ENCODE data around the gene KBTBD13.
A peak's percentile ranks its signal among the peaks of the same experiment; 100 is the strongest.

The KBTBD13 gene

GRCh38 chr15:65052956-65053355 is 23.6 kb upstream of the KBTBD13 start:
- DNase-seq (ENCODE audit: low spot score) = no peak

- peak; percentile 76 for DNase-seq (ENCODE audit: low spot score)
Measured at GRCh38 chr15:65054333-65055200, 22.0 kb upstream of the KBTBD13 start.

- no peak for DNase-seq (ENCODE audit: low spot score)
Measured at GRCh38 chr15:65055201-65055870, 21.2 kb upstream of the KBTBD13 start.

- no peak for DNase-seq (ENCODE audit: low spot score)
Measured at GRCh38 chr15:65056106-65056505, 20.4 kb upstream of the KBTBD13 start.

- DNase-seq (ENCODE audit: low spot score) = no peak
Measured at GRCh38 chr15:65056868-65057548, 19.5 kb upstream of the KBTBD13 start.

- DNase-seq (ENCODE audit: low spot score) = no peak
Measured at GRCh38 chr15:65057549-65057940, 19.0 kb upstream of the KBTBD13 start.

- DNase-seq (ENCODE audit: low spot score) = peak; percentile 75
Measured at GRCh38 chr15:65058394-65059368, 17.9 kb upstream of the KBTBD13 start.

- no peak for DNase-seq (ENCODE audit: low spot score)
Measured at GRCh38 chr15:65059369-65059750, 17.2 kb upstream of the KBTBD13 start.

- no peak for DNase-seq (ENCODE audit: low spot score)
Measured at GRCh38 chr15:65059931-65060596, 16.5 kb upstream of the KBTBD13 start.

- peak; percentile 93 for DNase-seq (ENCODE audit: low spot score)
Measured at GRCh38 chr15:65060641-65061397, 15.7 kb upstream of the KBTBD13 start.

- DNase-seq (ENCODE audit: low spot score) = no peak
Measured at GRCh38 chr15:65062061-65062460, 14.5 kb upstream of the KBTBD13 start.

- DNase-seq (ENCODE audit: low spot score) = no peak
Measured at GRCh38 chr15:65062726-65063125, 13.8 kb upstream of the KBTBD13 start.

GRCh38 chr15:65066001-65066634 is 10.4 kb upstream of the KBTBD13 start:
- no peak for DNase-seq (ENCODE audit: low spot score)

GRCh38 chr15:65066635-65067316 is 9.8 kb upstream of the KBTBD13 start:
- no peak for DNase-seq (ENCODE audit: low spot score)

GRCh38 chr15:65067317-65067644 is 9.3 kb upstream of the KBTBD13 start:
- DNase-seq (ENCODE audit: low spot score) = no peak

- no peak for DNase-seq (ENCODE audit: low spot score)
Measured at GRCh38 chr15:65067645-65068402, 8.7 kb upstream of the KBTBD13 start, which contains the start of gene RASL12. TSS of gene RASL12 (minus strand) at chr15:65067991. CDS start at chr15:65067835, 156 bp downstream.

- no peak for DNase-seq (ENCODE audit: low spot score)
Measured at GRCh38 chr15:65068403-65068788, 8.2 kb upstream of the KBTBD13 start.

- no peak for DNase-seq (ENCODE audit: low spot score)
Measured at GRCh38 chr15:65069179-65069578, 7.4 kb upstream of the KBTBD13 start.
